H1 (cell line): Measurements from ENCODE around the gene MKNK2. TPM values are rescaled to one million over a fixed set of nuclear protein-coding genes. Genes with fewer than 3 reads are reported as not detected.

Source experiments
- CHD7 ChIP-seq: fragments of 300-600 bp; sonication (generic); IDR thresholded peaks from 2 replicates; pipeline ENCODE4 v1.7.1; 2012; ENCODE audit warnings: low read length, moderate library complexity, mild to moderate bottlenecking, inconsistent platforms; ENCODE audit not compliant: insufficient replicate concordance
- TEAD4 ChIP-seq: IDR thresholded peaks from 2 replicates; pipeline ENCODE4 v1.6.1; 2012; ENCODE audit warnings: low read depth, low read length, inconsistent platforms, mixed read lengths
- polyA plus RNA-seq, 7 experiments: library from polyadenylated mRNA; depleted of rRNA in 3 of 7; stranded (reverse) in 5 of 7; unstranded in 2 of 7; fragments of >200 nt in 5 of 7; fragments of 200-250 nt in 2 of 7; gene quantifications; 1 replicate in 5 of 7; 2 replicates in 1 of 7; 4 replicates in 1 of 7; pipeline versions ENCODE4 v1.2.1 to v1.2.3, GENCODE V29; 2011 to 2013; ENCODE audit warnings: missing spikeins in 2 of 7, mixed read lengths in 2 of 7
- total RNA-seq: library from RNA; stranded (reverse); fragmentation: NEBNext Ultra II Directional; extraction: Animal tissue kit (Norgen Biotek cat#: 25700); gene quantifications from 2 replicates; pipeline ENCODE4 v1.2.1, GENCODE V29; 2021

Gene MKNK2
- total and polyA plus RNA-seq, 2 of the 8 experiments (the other 6 are each of a cell fraction or from before 2014, with no cell fraction given), result 163 to 166 TPM

DNA sequence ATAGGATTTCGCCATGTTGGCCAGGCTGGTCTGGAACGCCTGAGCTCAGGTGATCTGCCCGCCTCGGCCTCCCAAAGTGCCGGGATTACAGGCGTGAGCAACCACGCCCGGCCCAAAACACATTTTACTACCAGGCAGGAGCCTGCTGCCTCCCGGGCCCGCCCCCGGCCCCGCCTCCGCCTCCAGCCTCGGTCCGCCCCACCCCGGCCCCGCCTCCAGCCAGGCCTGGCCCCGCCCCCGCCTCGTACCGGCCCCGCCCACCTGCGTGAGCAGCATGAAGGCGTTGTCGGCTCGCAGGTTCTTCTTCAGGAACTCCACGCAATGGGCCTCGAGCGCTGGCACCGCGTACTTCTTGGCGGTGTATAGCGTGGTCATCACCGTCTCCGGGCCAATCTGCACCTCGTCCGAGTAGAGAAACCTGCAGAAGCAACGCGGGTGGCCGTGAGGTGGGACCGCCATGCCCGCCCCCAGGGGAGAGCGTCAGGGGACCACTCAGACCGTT is 58.2 kb downstream of the MKNK2 start (continued):
- no peak for TF ChIP-seq CHD7
- TF ChIP-seq TEAD4, result no peak
